Activated CD8-positive, alpha-beta memory T cell treated with anti-CD3 and anti-CD28 coated beads for 1 hour (primary cell): ENCODE data around the gene TOP3B.

ENCODE experiments used
- DNase-seq, 2 donors: peaks; one replicate each; pipeline ENCODE4 v3.0.0-alpha.2; 2020; ENCODE audit warnings: low read depth in 1 of 2; ENCODE audit errors: extremely low read depth in 1 of 2

TOP3B gene

DNA sequence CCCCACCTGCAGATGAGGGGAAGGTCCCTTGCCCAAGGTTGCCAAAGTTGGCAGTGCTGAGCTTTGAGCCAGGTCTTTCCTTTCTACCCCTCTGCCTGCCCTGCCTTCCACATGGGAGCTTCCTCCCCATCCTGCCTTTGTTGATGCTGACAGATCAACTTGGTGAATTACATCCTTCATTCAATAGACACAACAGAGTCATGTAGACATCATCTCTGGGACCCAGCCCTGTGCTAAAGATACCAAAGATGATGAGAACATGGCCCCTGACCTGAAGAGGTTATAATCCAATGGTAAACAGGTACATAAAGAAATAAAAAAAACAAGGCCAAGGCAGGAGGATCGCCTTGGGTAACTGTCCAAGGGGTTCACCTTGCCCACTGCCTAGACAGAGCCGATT lies 72.7 kb downstream of the TOP3B start:
- no peak for DNase-seq

- DNase-seq: no peak
These were observed 74.7 kb downstream of the TOP3B start for GRCh38 chr22:21907638-21908522.
